ENCODE results near the gene VPS26C.
A peak's percentile ranks its signal among the peaks of the same experiment; 100 is the strongest.

Gene VPS26C

DNA sequence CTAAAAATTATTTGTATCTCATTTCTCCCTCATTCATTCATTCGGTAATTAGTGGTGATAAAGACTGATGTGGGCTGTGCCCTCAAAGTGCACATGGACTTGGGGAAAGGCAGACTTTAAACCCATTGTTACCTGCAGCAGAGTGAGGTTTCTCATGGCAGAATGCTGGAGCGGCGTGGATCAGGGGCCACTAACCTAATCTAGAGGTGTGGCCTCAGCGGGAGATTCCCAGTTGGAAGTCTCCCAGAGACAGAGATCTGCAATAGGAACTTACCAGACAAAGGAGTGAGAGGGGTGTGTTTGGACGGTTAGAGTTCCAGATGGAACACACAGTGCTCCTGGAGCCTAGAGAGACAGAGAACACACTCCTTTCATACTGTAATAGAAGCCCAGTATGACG lies 73.5 kb downstream of the VPS26C start:
- Histone ChIP-seq H3K4me1 (ENCODE audit: control insufficient read depth in 1 of 2, insufficient read depth in 2 of 2, low read length in 2 of 2) (peaks cover 14 to 26% of the 10 kb centered on the region in 2 donors), H3K27ac (ENCODE audit: low read depth, low read length) (no peak overlapping the region), H3K36me3 (ENCODE audit: control insufficient read depth in 1 of 2, insufficient read depth in 2 of 2, low read length in 2 of 2) (peaks cover 6 to 37% of the 10 kb centered on the region in 2 donors), H3K9me3 (ENCODE audit: control insufficient read depth in 1 of 2, low read length in 2 of 2) (no peaks in the 10 kb centered on the region), H3K4me3 (ENCODE audit: low read depth in 1 of 2, low read length in 2 of 2) (peak overlapping the region in 1 of 2 donors; percentile 8), H3K27me3 (ENCODE audit: control insufficient read depth in 1 of 2, insufficient read depth in 2 of 2, low read length in 2 of 2) (no peaks in the 10 kb centered on the region), H3K9ac (ENCODE audit: low read depth in 1 of 2, low read length in 2 of 2) (no peak overlapping the region)

DNA sequence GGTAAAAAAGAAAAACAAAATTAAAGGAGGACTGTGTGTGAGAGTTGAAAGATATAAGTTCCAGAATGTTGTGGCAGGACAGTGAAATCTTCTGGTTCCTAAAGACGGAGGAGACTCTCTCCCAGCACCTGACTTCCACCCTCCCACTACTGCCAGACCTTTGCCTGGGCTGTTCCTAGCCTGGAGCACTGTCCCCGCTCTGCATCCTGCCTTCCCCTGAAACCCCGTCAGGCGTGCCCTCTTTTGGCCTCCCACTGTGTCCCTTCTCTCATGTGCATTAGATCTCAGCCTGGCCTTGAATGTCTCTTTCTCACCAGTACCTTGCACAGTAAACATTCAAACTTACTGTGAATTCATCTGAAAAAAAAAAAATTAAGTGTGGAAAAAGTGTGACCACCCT lies 74.1 kb downstream of the VPS26C start:
- peaks cover 3 to 39% of the 10 kb centered on the region in 2 donors for H3K36me3 ChIP-seq (ENCODE audit: control insufficient read depth in 1 of 2, insufficient read depth in 2 of 2, low read length in 2 of 2)

DNA sequence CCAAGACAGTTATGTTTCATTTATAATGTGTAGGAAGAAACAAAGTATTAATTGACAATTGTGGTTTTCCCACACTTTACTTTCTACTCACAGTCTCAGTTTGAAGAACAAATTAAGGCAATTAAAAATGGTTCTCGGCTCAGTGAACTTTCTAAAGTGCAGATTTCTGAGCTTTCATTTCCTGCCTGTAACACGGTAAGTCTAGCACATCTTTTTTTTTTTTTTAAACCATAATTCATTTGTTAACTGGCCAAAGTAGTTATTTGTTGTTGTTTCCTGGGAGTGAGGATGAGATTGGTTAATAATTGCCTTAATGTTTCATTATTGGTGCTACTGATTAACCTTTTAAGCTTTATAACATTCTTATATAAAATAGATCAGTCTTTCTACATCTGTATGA lies 75.1 kb downstream of the VPS26C start:
- Histone ChIP-seq H3K27me3 (ENCODE audit: control insufficient read depth in 1 of 2, insufficient read depth in 2 of 2, low read length in 2 of 2) (no peaks in the 10 kb centered on the region), H3K36me3 (ENCODE audit: control insufficient read depth in 1 of 2, insufficient read depth in 2 of 2, low read length in 2 of 2) (peaks cover 4 to 48% of the 10 kb centered on the region in 2 donors)

More for the DNA sequence above, 74.1 kb downstream of the VPS26C start:
- Histone ChIP-seq H3K9me3 (ENCODE audit: control insufficient read depth in 1 of 2, low read length in 2 of 2) (no peaks in the 10 kb centered on the region), H3K27ac (ENCODE audit: low read depth, low read length) (no peak overlapping the region), H3K9ac (ENCODE audit: low read depth in 1 of 2, low read length in 2 of 2) (no peak overlapping the region), H3K27me3 (ENCODE audit: control insufficient read depth in 1 of 2, insufficient read depth in 2 of 2, low read length in 2 of 2) (no peaks in the 10 kb centered on the region), H3K4me1 (ENCODE audit: control insufficient read depth in 1 of 2, insufficient read depth in 2 of 2, low read length in 2 of 2) (peaks cover 14 to 26% of the 10 kb centered on the region in 2 donors), H3K4me3 (ENCODE audit: low read depth in 1 of 2, low read length in 2 of 2) (no peak overlapping the region)

DNA sequence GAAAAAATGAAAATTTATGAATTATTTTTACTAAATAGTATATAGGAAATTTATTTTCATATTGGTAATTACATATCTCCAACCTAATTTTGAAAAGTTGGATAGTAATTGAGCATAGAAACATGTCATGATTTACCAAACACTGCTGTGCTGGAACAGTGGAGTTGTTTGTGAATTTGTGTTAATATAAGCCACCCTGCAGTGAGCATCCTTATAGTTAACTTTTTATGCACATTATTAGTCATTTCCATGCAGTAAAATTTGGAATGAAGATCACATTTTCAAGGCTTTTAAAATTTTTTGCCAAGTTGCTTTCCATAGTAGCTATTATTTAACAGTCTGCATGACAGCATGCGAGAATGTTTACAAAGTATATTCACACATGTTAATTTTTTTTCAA lies 78.3 kb downstream of the VPS26C start:
- Histone ChIP-seq H3K9me3 (ENCODE audit: control insufficient read depth in 1 of 2, low read length in 2 of 2) (no peaks in the 10 kb centered on the region), H3K9ac (ENCODE audit: low read depth in 1 of 2, low read length in 2 of 2) (no peak overlapping the region), H3K36me3 (ENCODE audit: control insufficient read depth in 1 of 2, insufficient read depth in 2 of 2, low read length in 2 of 2) (peaks cover 5 to 48% of the 10 kb centered on the region in 2 donors)

More for the DNA sequence above, 75.1 kb downstream of the VPS26C start:
- Histone ChIP-seq H3K4me1 (ENCODE audit: control insufficient read depth in 1 of 2, insufficient read depth in 2 of 2, low read length in 2 of 2) (peaks cover 14 to 21% of the 10 kb centered on the region in 2 donors), H3K9ac (ENCODE audit: low read depth in 1 of 2, low read length in 2 of 2) (no peak overlapping the region), H3K27ac (ENCODE audit: low read depth, low read length) (no peak overlapping the region), H3K9me3 (ENCODE audit: control insufficient read depth in 1 of 2, low read length in 2 of 2) (no peaks in the 10 kb centered on the region), H3K4me3 (ENCODE audit: low read depth in 1 of 2, low read length in 2 of 2) (no peak overlapping the region)

DNA sequence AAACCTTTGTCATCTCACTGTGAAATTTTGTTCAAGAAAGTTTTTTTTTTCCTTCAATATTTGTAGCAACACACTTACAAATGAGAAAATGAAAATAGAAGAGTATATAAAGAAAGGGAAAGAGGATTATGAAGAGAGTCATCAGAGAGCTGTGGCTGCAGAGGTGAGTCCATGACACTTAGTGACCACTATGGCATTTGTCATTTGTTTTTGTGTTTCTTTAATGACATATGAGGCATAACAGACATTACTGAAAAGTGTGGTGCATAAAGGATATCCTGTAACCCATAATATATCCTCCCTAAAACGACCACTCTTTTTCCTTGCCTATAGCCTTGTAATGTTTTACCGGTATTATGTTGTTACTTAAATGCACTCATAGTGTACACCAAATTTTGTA lies 80.2 kb downstream of the VPS26C start:
- H3K9me3 ChIP-seq (ENCODE audit: control insufficient read depth in 1 of 2, low read length in 2 of 2): no peaks in the 10 kb centered on the region
- no peaks in the 10 kb centered on the region for H3K4me1 ChIP-seq (ENCODE audit: control insufficient read depth in 1 of 2, insufficient read depth in 2 of 2, low read length in 2 of 2)
- no peak overlapping the region for H3K27ac ChIP-seq (ENCODE audit: low read depth, low read length)
- H3K4me3 ChIP-seq (ENCODE audit: low read depth in 1 of 2, low read length in 2 of 2): no peak overlapping the region
- H3K36me3 ChIP-seq (ENCODE audit: control insufficient read depth in 1 of 2, insufficient read depth in 2 of 2, low read length in 2 of 2): peaks cover 10 to 49% of the 10 kb centered on the region in 2 donors
- H3K9ac ChIP-seq (ENCODE audit: low read depth in 1 of 2, low read length in 2 of 2): no peak overlapping the region
- H3K27me3 ChIP-seq (ENCODE audit: control insufficient read depth in 1 of 2, insufficient read depth in 2 of 2, low read length in 2 of 2): no peaks in the 10 kb centered on the region

More for the DNA sequence above, 78.3 kb downstream of the VPS26C start:
- no peak overlapping the region for H3K27ac ChIP-seq (ENCODE audit: low read depth, low read length)
- H3K27me3 ChIP-seq (ENCODE audit: control insufficient read depth in 1 of 2, insufficient read depth in 2 of 2, low read length in 2 of 2): no peaks in the 10 kb centered on the region
- no peak overlapping the region for H3K4me3 ChIP-seq (ENCODE audit: low read depth in 1 of 2, low read length in 2 of 2)
- peaks cover 10% of the 10 kb centered on the region in 2 donors for H3K4me1 ChIP-seq (ENCODE audit: control insufficient read depth in 1 of 2, insufficient read depth in 2 of 2, low read length in 2 of 2)

DNA sequence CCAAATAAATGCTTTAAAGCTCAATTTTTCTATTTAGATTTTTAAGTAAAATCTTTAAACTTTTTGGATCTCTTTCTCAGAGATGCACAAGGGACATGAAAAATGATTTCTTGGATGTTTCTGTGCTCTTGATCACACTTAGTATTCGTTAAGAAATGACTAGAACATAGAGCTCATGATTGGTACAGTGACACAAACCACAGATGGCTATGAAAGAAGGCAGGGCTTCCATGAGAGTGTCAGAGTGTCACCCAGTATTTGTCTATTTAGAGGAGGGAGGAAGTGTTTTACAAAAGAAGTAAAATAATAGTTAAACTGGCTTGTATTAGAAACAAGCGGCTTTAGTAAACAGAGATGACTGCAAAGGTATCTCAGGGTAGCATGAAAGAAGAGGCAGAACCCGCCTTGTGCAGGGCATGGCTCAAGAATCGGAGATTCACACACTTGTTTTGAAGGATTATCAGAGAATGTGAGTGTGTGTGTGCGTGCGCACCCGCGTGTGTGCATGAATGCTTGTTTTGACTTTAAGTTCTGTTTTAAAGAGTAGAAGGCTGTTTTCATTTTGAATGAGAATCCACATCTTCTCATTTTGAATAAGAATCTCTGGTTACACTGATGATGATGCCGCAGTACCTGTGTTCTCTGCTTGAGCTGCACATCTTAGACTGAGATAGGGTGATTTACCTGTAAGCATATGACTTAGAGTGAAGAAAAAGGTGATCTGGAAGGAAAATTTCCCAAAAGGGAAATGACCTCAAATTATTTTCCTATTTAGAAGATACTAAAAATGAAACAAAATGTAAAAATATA lies 82.1 kb downstream of the VPS26C start:
- peaks cover 17 to 58% of the 10 kb centered on the region in 2 donors for H3K36me3 ChIP-seq (ENCODE audit: control insufficient read depth in 1 of 2, insufficient read depth in 2 of 2, low read length in 2 of 2)

DNA sequence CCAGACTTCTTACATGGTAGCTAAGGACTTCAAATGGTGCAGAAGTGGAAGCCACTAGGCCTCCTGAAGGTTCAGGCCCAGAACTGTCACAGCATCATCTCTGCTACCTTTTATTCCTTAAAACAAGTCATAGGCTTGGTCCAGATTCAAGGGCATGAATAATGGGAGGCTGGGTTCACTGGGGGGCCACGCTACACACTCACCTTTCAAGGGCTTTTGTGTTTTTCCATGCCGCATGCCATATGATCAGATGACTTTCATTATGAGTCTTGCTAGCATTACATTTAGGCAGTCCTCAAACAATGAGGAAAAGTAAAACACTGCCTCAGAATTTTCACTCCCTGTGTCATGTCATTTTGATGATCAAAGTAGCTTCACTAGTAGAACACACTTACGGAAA lies 83.4 kb downstream of the VPS26C start:
- Histone ChIP-seq H3K27me3 (ENCODE audit: control insufficient read depth in 1 of 2, insufficient read depth in 2 of 2, low read length in 2 of 2) (no peaks in the 10 kb centered on the region), H3K27ac (ENCODE audit: low read depth, low read length) (no peak overlapping the region), H3K4me3 (ENCODE audit: low read depth in 1 of 2, low read length in 2 of 2) (no peak overlapping the region), H3K9ac (ENCODE audit: low read depth in 1 of 2, low read length in 2 of 2) (no peak overlapping the region), H3K4me1 (ENCODE audit: control insufficient read depth in 1 of 2, insufficient read depth in 2 of 2, low read length in 2 of 2) (no peaks in the 10 kb centered on the region), H3K36me3 (ENCODE audit: control insufficient read depth in 1 of 2, insufficient read depth in 2 of 2, low read length in 2 of 2) (peaks cover 17 to 54% of the 10 kb centered on the region in 2 donors), H3K9me3 (ENCODE audit: control insufficient read depth in 1 of 2, low read length in 2 of 2) (no peaks in the 10 kb centered on the region)

More for the DNA sequence above, 82.1 kb downstream of the VPS26C start:
- Histone ChIP-seq H3K9me3 (ENCODE audit: control insufficient read depth in 1 of 2, low read length in 2 of 2) (no peaks in the 10 kb centered on the region), H3K27me3 (ENCODE audit: control insufficient read depth in 1 of 2, insufficient read depth in 2 of 2, low read length in 2 of 2) (no peaks in the 10 kb centered on the region), H3K4me1 (ENCODE audit: control insufficient read depth in 1 of 2, insufficient read depth in 2 of 2, low read length in 2 of 2) (no peaks in the 10 kb centered on the region), H3K27ac (ENCODE audit: low read depth, low read length) (no peak overlapping the region), H3K4me3 (ENCODE audit: low read depth in 1 of 2, low read length in 2 of 2) (no peak overlapping the region), H3K9ac (ENCODE audit: low read depth in 1 of 2, low read length in 2 of 2) (no peak overlapping the region)

DNA sequence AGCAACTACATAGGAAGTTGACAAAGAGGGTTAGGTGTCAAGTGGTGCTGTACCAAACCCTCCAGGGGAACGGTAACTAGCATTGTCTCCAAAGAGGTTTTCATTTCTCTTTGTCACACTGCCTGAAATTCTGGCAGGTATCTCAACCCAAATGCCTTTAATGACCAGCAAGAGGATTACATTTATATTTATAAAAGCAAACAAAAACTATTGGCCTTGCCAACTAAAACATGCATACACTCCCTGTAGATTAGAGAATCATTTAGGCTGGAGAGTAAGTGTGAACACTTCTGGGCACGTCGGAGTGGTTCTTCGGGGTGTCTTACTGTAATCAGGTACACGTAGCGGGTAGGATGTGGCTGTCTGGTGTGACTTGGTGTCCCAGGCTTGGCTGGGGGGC lies 84.9 kb downstream of the VPS26C start:
- peaks cover 13 to 52% of the 10 kb centered on the region in 2 donors for H3K36me3 ChIP-seq (ENCODE audit: control insufficient read depth in 1 of 2, insufficient read depth in 2 of 2, low read length in 2 of 2)

DNA sequence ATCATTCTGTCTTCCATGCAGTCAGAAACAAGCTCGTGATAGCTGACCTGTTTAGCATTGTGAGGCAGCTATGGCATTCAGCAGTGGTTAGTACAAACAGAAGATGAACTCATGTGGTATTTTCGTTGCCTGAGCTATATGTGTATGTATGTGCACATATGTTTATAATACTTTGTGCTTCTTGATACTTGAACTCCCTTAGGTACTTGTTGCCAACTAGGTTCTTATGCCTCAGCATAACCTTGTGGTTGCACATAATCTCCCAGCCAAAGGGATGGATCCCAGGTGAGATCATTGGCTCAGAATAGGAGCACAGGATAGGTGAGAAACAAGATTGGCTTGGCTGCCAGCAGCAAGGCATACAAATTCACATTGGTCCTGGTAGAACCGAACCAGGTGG lies 86.1 kb downstream of the VPS26C start:
- Histone ChIP-seq H3K9me3 (ENCODE audit: control insufficient read depth in 1 of 2, low read length in 2 of 2) (no peaks in the 10 kb centered on the region), H3K4me3 (ENCODE audit: low read depth in 1 of 2, low read length in 2 of 2) (no peak overlapping the region), H3K27me3 (ENCODE audit: control insufficient read depth in 1 of 2, insufficient read depth in 2 of 2, low read length in 2 of 2) (no peaks in the 10 kb centered on the region), H3K36me3 (ENCODE audit: control insufficient read depth in 1 of 2, insufficient read depth in 2 of 2, low read length in 2 of 2) (peaks cover 13 to 54% of the 10 kb centered on the region in 2 donors), H3K4me1 (ENCODE audit: control insufficient read depth in 1 of 2, insufficient read depth in 2 of 2, low read length in 2 of 2) (no peaks in the 10 kb centered on the region), H3K9ac (ENCODE audit: low read depth in 1 of 2, low read length in 2 of 2) (no peak overlapping the region), H3K27ac (ENCODE audit: low read depth, low read length) (no peak overlapping the region)

More for the DNA sequence above, 84.9 kb downstream of the VPS26C start:
- Histone ChIP-seq H3K27me3 (ENCODE audit: control insufficient read depth in 1 of 2, insufficient read depth in 2 of 2, low read length in 2 of 2) (no peaks in the 10 kb centered on the region), H3K4me1 (ENCODE audit: control insufficient read depth in 1 of 2, insufficient read depth in 2 of 2, low read length in 2 of 2) (no peaks in the 10 kb centered on the region), H3K4me3 (ENCODE audit: low read depth in 1 of 2, low read length in 2 of 2) (no peak overlapping the region), H3K9ac (ENCODE audit: low read depth in 1 of 2, low read length in 2 of 2) (no peak overlapping the region), H3K27ac (ENCODE audit: low read depth, low read length) (no peak overlapping the region), H3K9me3 (ENCODE audit: control insufficient read depth in 1 of 2, low read length in 2 of 2) (no peaks in the 10 kb centered on the region)

DNA sequence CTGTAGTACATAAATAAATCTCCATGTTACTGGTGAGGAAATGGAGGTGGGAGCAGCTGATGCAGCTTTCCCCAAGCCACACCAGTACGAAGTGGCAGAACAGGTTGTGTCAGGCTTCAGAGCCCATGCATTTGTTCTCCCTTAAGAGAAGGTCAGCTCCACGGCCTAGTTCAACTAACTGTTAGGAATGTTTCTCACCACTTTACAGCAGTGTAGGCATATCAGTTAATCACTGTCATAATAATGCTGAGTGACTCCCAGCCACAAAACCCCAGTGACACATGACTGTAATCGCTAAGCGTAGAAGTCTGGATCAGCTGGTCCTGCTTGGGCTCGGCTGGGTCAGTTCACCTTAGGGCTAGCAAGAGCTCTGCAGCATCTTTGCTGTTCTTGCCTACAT lies 90.4 kb downstream of the VPS26C start:
- peaks cover 27 to 67% of the 10 kb centered on the region in 2 donors for H3K36me3 ChIP-seq (ENCODE audit: control insufficient read depth in 1 of 2, insufficient read depth in 2 of 2, low read length in 2 of 2)

More for the DNA sequence above, 90.4 kb downstream of the VPS26C start:
- no peaks in the 10 kb centered on the region for H3K27me3 ChIP-seq (ENCODE audit: control insufficient read depth in 1 of 2, insufficient read depth in 2 of 2, low read length in 2 of 2)
- no peak overlapping the region for H3K27ac ChIP-seq (ENCODE audit: low read depth, low read length)
- no peak overlapping the region for H3K4me3 ChIP-seq (ENCODE audit: low read depth in 1 of 2, low read length in 2 of 2)
- H3K9me3 ChIP-seq (ENCODE audit: control insufficient read depth in 1 of 2, low read length in 2 of 2): no peaks in the 10 kb centered on the region
- H3K9ac ChIP-seq (ENCODE audit: low read depth in 1 of 2, low read length in 2 of 2): no peak overlapping the region
- no peaks in the 10 kb centered on the region for H3K4me1 ChIP-seq (ENCODE audit: control insufficient read depth in 1 of 2, insufficient read depth in 2 of 2, low read length in 2 of 2)

Data from duodenal mucosa (tissue), 2 donors.